H9 (cell line): ENCODE results near the gene PTPRF. TPM values are rescaled to one million over a fixed set of nuclear protein-coding genes. Genes with fewer than 3 reads are reported as not detected.

ENCODE experiments used
- DNase-seq: peaks from one replicate; pipeline ENCODE4 v3.0.0-alpha.2; 2017
- H2AFZ ChIP-seq: one replicate; pipeline ENCODE4 v1.6.1; 2013; ENCODE audit warnings: mild to moderate bottlenecking, low read length, control low read depth, moderate library complexity
- H2AK5ac ChIP-seq: 2 replicates; pipeline ENCODE4 v1.6.1; 2013; ENCODE audit warnings: low read length, control low read depth, mixed read lengths; ENCODE audit not compliant: insufficient read length
- H2BK120ac ChIP-seq: one replicate; pipeline ENCODE4 v1.6.1; 2013; ENCODE audit warnings: low read depth, mild to moderate bottlenecking, low read length, control low read depth, inconsistent platforms; ENCODE audit not compliant: poor library complexity, severe bottlenecking
- H2BK12ac ChIP-seq: 2 replicates; pipeline ENCODE4 v1.6.1; 2013; ENCODE audit warnings: low read length, control low read depth, mixed read lengths, low read depth; ENCODE audit not compliant: insufficient read length
- H2BK15ac ChIP-seq: 2 replicates; pipeline ENCODE4 v1.6.1; 2013; ENCODE audit warnings: low read depth, low read length, control low read depth
- H2BK20ac ChIP-seq: one replicate; pipeline ENCODE4 v1.6.1; 2013; ENCODE audit warnings: low read depth, mild to moderate bottlenecking, low read length, control low read depth, inconsistent platforms; ENCODE audit not compliant: poor library complexity, severe bottlenecking
- H2BK5ac ChIP-seq: 2 replicates; pipeline ENCODE4 v1.6.1; 2013; ENCODE audit warnings: low read length, control low read depth, mixed read lengths; ENCODE audit not compliant: insufficient read length
- H3K14ac ChIP-seq: 2 replicates; pipeline ENCODE4 v1.6.1; 2013; ENCODE audit warnings: low read length, control low read depth; ENCODE audit not compliant: insufficient read depth
- H3K18ac ChIP-seq: 2 replicates; pipeline ENCODE4 v1.6.1; 2013; ENCODE audit warnings: low read depth, mild to moderate bottlenecking, mixed read lengths, low read length, control low read depth; ENCODE audit not compliant: insufficient read length
- H3K23ac ChIP-seq: 2 replicates; pipeline ENCODE4 v1.6.1; 2013; ENCODE audit warnings: low read length, control low read depth, mixed read lengths, low read depth; ENCODE audit not compliant: insufficient read length
- H3K23me2 ChIP-seq: 2 replicates; pipeline ENCODE4 v1.6.1; 2013; ENCODE audit warnings: low read depth, mild to moderate bottlenecking, mixed read lengths, low read length, control low read depth; ENCODE audit not compliant: insufficient read length, poor library complexity, severe bottlenecking
- H3K27ac ChIP-seq: 2 replicates; pipeline ENCODE4 v1.5.1; 2013; ENCODE audit warnings: low read length, control low read depth, mixed read lengths, low read depth; ENCODE audit not compliant: insufficient read length
- H3K27me3 ChIP-seq: 2 replicates; pipeline ENCODE4 v1.6.1; 2013; ENCODE audit warnings: low read length, control low read depth, inconsistent platforms; ENCODE audit not compliant: insufficient read depth
- H3K4ac ChIP-seq: 2 replicates; pipeline ENCODE4 v1.6.1; 2013; ENCODE audit warnings: low read depth, mild to moderate bottlenecking, control low read depth, inconsistent platforms, low read length, moderate library complexity
- H3K4me1 ChIP-seq: 2 replicates; pipeline ENCODE4 v1.6.1; 2013; ENCODE audit warnings: low read length, control low read depth, inconsistent platforms; ENCODE audit not compliant: insufficient read depth
- H3K4me2 ChIP-seq: 2 replicates; pipeline ENCODE4 v1.6.1; 2013; ENCODE audit warnings: low read length, control low read depth, mixed read lengths; ENCODE audit not compliant: insufficient read length, insufficient read depth
- H3K56ac ChIP-seq: 2 replicates; pipeline ENCODE4 v1.6.1; 2013; ENCODE audit warnings: low read depth, mild to moderate bottlenecking, mixed read lengths, low read length, control low read depth; ENCODE audit not compliant: insufficient read length
- H3K79me1 ChIP-seq: 2 replicates; pipeline ENCODE4 v1.6.1; 2013; ENCODE audit warnings: low read depth, mild to moderate bottlenecking, moderate library complexity, low read length, control low read depth, inconsistent platforms; ENCODE audit not compliant: insufficient read depth, poor library complexity, severe bottlenecking
- H3K79me2 ChIP-seq: 2 replicates; pipeline ENCODE4 v1.6.1; 2013; ENCODE audit warnings: low read length, control low read depth, inconsistent platforms; ENCODE audit not compliant: insufficient read depth
- H3K9ac ChIP-seq: 2 replicates; pipeline ENCODE4 v1.6.1; 2013; ENCODE audit warnings: low read length, control low read depth, mixed read lengths; ENCODE audit not compliant: insufficient read length; ENCODE audit errors: extremely low read depth
- H3K9me3 ChIP-seq: one replicate; pipeline ENCODE4 v1.6.1; 2013; ENCODE audit warnings: low read depth, low read length, inconsistent platforms; ENCODE audit not compliant: control insufficient read depth
- H3T11ph ChIP-seq: one replicate; pipeline ENCODE4 v1.6.1; 2013; ENCODE audit warnings: mild to moderate bottlenecking, low read length, control low read depth, inconsistent platforms
- H4K20me1 ChIP-seq: one replicate; pipeline ENCODE4 v1.6.1; 2013; ENCODE audit not compliant: control insufficient read depth, insufficient read length, insufficient read depth
- H4K5ac ChIP-seq: 2 replicates; pipeline ENCODE4 v1.6.1; 2013; ENCODE audit warnings: low read depth, mild to moderate bottlenecking, mixed read lengths, low read length, control low read depth; ENCODE audit not compliant: insufficient read length
- H4K8ac ChIP-seq: replicated peaks from 2 replicates; pipeline ENCODE4 v1.6.1; 2013; ENCODE audit warnings: low read length, control low read depth, mixed read lengths, low read depth; ENCODE audit not compliant: insufficient read length
- H4K91ac ChIP-seq: 2 replicates; pipeline ENCODE4 v1.6.1; 2013; ENCODE audit warnings: low read depth, mild to moderate bottlenecking, moderate library complexity, mixed read lengths, low read length, control low read depth; ENCODE audit not compliant: insufficient read length
- H3K27ac Mint-ChIP-seq, 3 experiments: 2 replicates in 2 of 3; 3 replicates in 1 of 3; pipeline ENCODE4 v1.8.0; 2020 to 2021; ENCODE audit warnings: mixed read lengths in 3 of 3, mild to moderate bottlenecking in 1 of 3, moderate library complexity in 1 of 3
- H3K27me3 Mint-ChIP-seq: 2 replicates; pipeline ENCODE4 v1.8.0; 2021; ENCODE audit warnings: low read depth, mild to moderate bottlenecking, moderate library complexity, mixed read lengths
- H3K36me3 Mint-ChIP-seq, 3 experiments: 2 replicates in 2 of 3; 3 replicates in 1 of 3; pipeline ENCODE4 v1.8.0; 2020 to 2021; ENCODE audit warnings: low read depth in 3 of 3, mixed read lengths in 3 of 3; ENCODE audit not compliant: insufficient read depth in 1 of 3
- H3K4me1 Mint-ChIP-seq, 2 experiments: 2 replicates each; pipeline ENCODE4 v1.8.0; 2020; ENCODE audit warnings: mixed read lengths in 2 of 2
- H3K4me3 Mint-ChIP-seq, 2 experiments: 2 replicates in 1 of 2; 3 replicates in 1 of 2; pipeline ENCODE4 v1.8.0; 2020 to 2021; ENCODE audit warnings: mild to moderate bottlenecking in 2 of 2, mixed read lengths in 2 of 2, moderate library complexity in 1 of 2
- H3K9me3 Mint-ChIP-seq, 2 experiments: 2 replicates in 1 of 2; 3 replicates in 1 of 2; pipeline ENCODE4 v1.8.0; 2020; ENCODE audit warnings: mild to moderate bottlenecking in 2 of 2, mixed read lengths in 2 of 2, moderate library complexity in 1 of 2
- CTCF ChIP-seq: fragments of 200-600 bp; sonication (generic); conservative IDR thresholded peaks from 3 replicates; pipeline ENCODE4 v1.8.0; 2021; ENCODE audit warnings: antibody characterized with exemption, mild to moderate bottlenecking
- WGBS: extraction: QIAGEN DNeasy Blood & Tissue Kit; methylation state at CpG from one replicate; pipeline ENCODE4 v1.1.7; 2013; ENCODE audit warnings: missing lambda C conversion rate, low lambda C conversion rate, mixed read lengths; ENCODE audit not compliant: insufficient read length; ENCODE audit errors: extremely low coverage; 5-methylcytosine and 5-hydroxymethylcytosine counted together
- total RNA-seq: library from RNA; stranded (reverse); gene quantifications from 2 replicates; pipeline ENCODE4 v1.2.1, GENCODE V29; 2021

The PTPRF gene
- total RNA-seq, 1 experiment from 2014 or later = 193 TPM

GRCh38 chr1:43614211-43614610 lies 83.5 kb downstream of the PTPRF start:
- H4K8ac ChIP-seq = no peak overlapping the region
- no peaks in the 10 kb centered on the region for H3K4me1 ChIP-seq
- H3K27ac ChIP-seq = no peak overlapping the region
- no peak for DNase-seq
- no peak overlapping the region for H3K4me3 Mint-ChIP-seq
- no peaks in the 10 kb centered on the region for H3K79me2 ChIP-seq
- H4K5ac ChIP-seq = no peak overlapping the region
- peaks cover 31 to 84% (median 73%) of the 10 kb centered on the region in 3 experiments for H3K36me3 Mint-ChIP-seq
- H3K9me3 ChIP-seq = no peaks in the 10 kb centered on the region
- no peaks in the 10 kb centered on the region for H3K79me1 ChIP-seq
- H3K23ac ChIP-seq = no peak overlapping the region
- no peak overlapping the region for H2BK12ac ChIP-seq
- H2BK20ac ChIP-seq = no peak overlapping the region
- H2AFZ ChIP-seq = no peak overlapping the region
- no peak overlapping the region for H3K27ac Mint-ChIP-seq
- no peak overlapping the region for H3K14ac ChIP-seq
- H2AK5ac ChIP-seq = no peak overlapping the region
- H3K9me3 Mint-ChIP-seq = no peaks in the 10 kb centered on the region
- no peak overlapping the region for H3K4me2 ChIP-seq
- no peak overlapping the region for H2BK120ac ChIP-seq
- no peaks in the 10 kb centered on the region for H3K27me3 ChIP-seq
- no peak overlapping the region for H3K9ac ChIP-seq
- H2BK15ac ChIP-seq = no peak overlapping the region
- no peaks in the 10 kb centered on the region for H3K23me2 ChIP-seq
- no peak for TF ChIP-seq CTCF
- H3K27me3 Mint-ChIP-seq = no peaks in the 10 kb centered on the region; the same call in 1 of the 2 replicates
- H3T11ph ChIP-seq = no peak overlapping the region
- no peak overlapping the region for H3K56ac ChIP-seq
- H3K4ac ChIP-seq = no peak overlapping the region
- no peaks in the 10 kb centered on the region for H4K20me1 ChIP-seq
- no peak overlapping the region for H3K18ac ChIP-seq
- no peak overlapping the region for H4K91ac ChIP-seq
- H2BK5ac ChIP-seq = no peak overlapping the region
- no peaks in the 10 kb centered on the region for H3K4me1 Mint-ChIP-seq
- WGBS = no CpG with 5 or more reads among the region's 11 CpGs
